SK-N-SH treated with all-trans-retinoic acid at 6 μM for 48 hours (cell line): ENCODE measurements around the gene DNASE1.

Source experiments
- ATAC-seq: fragments of 200-7000 bp; cut with Tn5 transposase; 3 replicates; pipeline ENCODE4 v1.9.1; 2020; ENCODE audit warnings: mild to moderate bottlenecking, moderate library complexity
- BACH2 ChIP-seq: fragments of 250-450 bp; sonication (Bioruptor Pico); IDR thresholded peaks from 2 replicates; pipeline ENCODE4 v1.9.0; 2021; ENCODE audit warnings: mild to moderate bottlenecking, borderline replicate concordance
- CSDC2 ChIP-seq: fragments of 250-450 bp; sonication (Bioruptor Pico); IDR thresholded peaks from 2 replicates; pipeline ENCODE4 v1.5.0; 2020; ENCODE audit warnings: mild to moderate bottlenecking, moderate library complexity
- GLIS3 ChIP-seq: fragments of 250-450 bp; sonication (Bioruptor Pico); IDR thresholded peaks from 2 replicates; pipeline ENCODE4 v1.5.0; 2020; ENCODE audit warnings: mild to moderate bottlenecking, moderate library complexity
- ISL1 ChIP-seq: fragments of 250-450 bp; sonication (Bioruptor Pico); IDR thresholded peaks from 2 replicates; pipeline ENCODE4 v2.1.2; 2022; ENCODE audit warnings: mild to moderate bottlenecking, moderate library complexity
- PPARA ChIP-seq: fragments of 250-450 bp; sonication (Bioruptor Pico); IDR thresholded peaks from 2 replicates; pipeline ENCODE4 v1.5.0; 2020; ENCODE audit warnings: mild to moderate bottlenecking, borderline replicate concordance
- RARB ChIP-seq: fragments of 250-450 bp; sonication (Bioruptor Pico); IDR thresholded peaks from 2 replicates; pipeline ENCODE4 v1.8.0; 2021; ENCODE audit warnings: mild to moderate bottlenecking, moderate library complexity
- SNAI2 ChIP-seq: fragments of 250-450 bp; sonication (Bioruptor Pico); IDR thresholded peaks from 2 replicates; pipeline ENCODE4 v1.5.0; 2020; ENCODE audit warnings: mild to moderate bottlenecking, moderate library complexity
- TCF4 ChIP-seq: fragments of 250-450 bp; sonication (Bioruptor Pico); IDR thresholded peaks from 2 replicates; pipeline ENCODE4 v1.8.0; 2021; ENCODE audit warnings: mild to moderate bottlenecking, moderate library complexity, borderline replicate concordance
- TOX ChIP-seq: fragments of 250-450 bp; sonication (Bioruptor Pico); IDR thresholded peaks from 2 replicates; pipeline ENCODE4 v1.8.0; 2021; ENCODE audit warnings: mild to moderate bottlenecking, moderate library complexity, borderline replicate concordance
- ZC3H10 ChIP-seq: fragments of 250-450 bp; sonication (Bioruptor Pico); IDR thresholded peaks from 2 replicates; pipeline ENCODE4 v1.5.1; 2021; ENCODE audit warnings: mild to moderate bottlenecking, moderate library complexity
- ZFP3 ChIP-seq: fragments of 250-450 bp; sonication (Bioruptor Pico); IDR thresholded peaks from 2 replicates; pipeline ENCODE4 v1.5.0; 2020; ENCODE audit warnings: mild to moderate bottlenecking, moderate library complexity
- ZFP30 ChIP-seq: fragments of 450-650 bp; formaldehyde crosslinking; IDR thresholded peaks from 2 replicates; pipeline ENCODE4 v1.5.0; 2022; ENCODE audit warnings: mild to moderate bottlenecking, moderate library complexity
- ZNF565 ChIP-seq: fragments of 450-650 bp; formaldehyde crosslinking; conservative IDR thresholded peaks from 2 replicates; pipeline ENCODE4 v1.5.0; 2020; ENCODE audit warnings: low read depth, mild to moderate bottlenecking, moderate library complexity
- ZNF8 ChIP-seq: fragments of 450-650 bp; formaldehyde crosslinking; IDR thresholded peaks from 2 replicates; pipeline ENCODE4 v1.5.0; 2020; ENCODE audit warnings: mild to moderate bottlenecking, moderate library complexity
- TF ChIP-seq, protein P1 (sequence below): fragments of 250-450 bp; sonication (Bioruptor Pico); IDR thresholded peaks from 2 replicates; pipeline ENCODE4 v1.5.1; 2020; ENCODE audit warnings: low read depth, mild to moderate bottlenecking, moderate library complexity
- TF ChIP-seq, protein P2 (sequence below): fragments of 250-450 bp; sonication (Bioruptor Pico); IDR thresholded peaks from 2 replicates; pipeline ENCODE4 v1.5.0; 2020; ENCODE audit warnings: mild to moderate bottlenecking, moderate library complexity
- TF ChIP-seq, protein P3 (sequence below): fragments of 250-450 bp; sonication (Bioruptor Pico); IDR thresholded peaks from 2 replicates; pipeline ENCODE4 v1.8.0; 2021; ENCODE audit warnings: low read depth, mild to moderate bottlenecking, moderate library complexity, borderline replicate concordance
- TF ChIP-seq, protein P4 (sequence below): fragments of 250-450 bp; sonication (Bioruptor Pico); IDR thresholded peaks from 2 replicates; pipeline ENCODE4 v1.5.1; 2021; ENCODE audit warnings: mild to moderate bottlenecking, moderate library complexity

DNASE1 gene

DNA sequence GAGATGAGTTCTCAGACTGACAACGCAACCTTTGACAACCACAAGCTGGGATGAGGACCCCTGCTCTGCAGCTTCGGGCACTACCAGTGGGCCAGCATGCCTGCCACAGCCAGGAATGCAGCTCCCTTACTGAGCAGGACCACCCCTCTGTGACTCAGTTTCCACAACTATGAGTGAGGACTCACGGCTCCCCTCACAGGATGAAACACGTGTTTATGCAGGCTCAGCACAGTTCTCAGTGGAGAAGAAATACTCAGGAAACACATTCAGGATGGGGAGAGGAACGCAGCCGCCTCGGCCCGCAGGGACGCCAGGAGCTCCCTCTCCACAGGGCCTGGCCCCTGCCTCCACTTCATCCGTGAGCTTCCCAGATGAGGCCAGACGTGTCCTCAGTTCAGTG lies 14.1 kb downstream of the DNASE1 start:
- TF ChIP-seq CSDC2 (no peak), TCF4 (CRISPR knock-in tag) (no peak), RARB (no peak), ZNF8 (no peak), BACH2 (CRISPR knock-in tag) (no peak), ZFP3 (no peak), ZNF565 (CRISPR knock-in tag) (no peak), SNAI2 (CRISPR knock-in tag) (no peak), PPARA (no peak), ISL1 (CRISPR knock-in tag) (no peak), TOX (no peak)
- TF ChIP-seq, protein P1, sequence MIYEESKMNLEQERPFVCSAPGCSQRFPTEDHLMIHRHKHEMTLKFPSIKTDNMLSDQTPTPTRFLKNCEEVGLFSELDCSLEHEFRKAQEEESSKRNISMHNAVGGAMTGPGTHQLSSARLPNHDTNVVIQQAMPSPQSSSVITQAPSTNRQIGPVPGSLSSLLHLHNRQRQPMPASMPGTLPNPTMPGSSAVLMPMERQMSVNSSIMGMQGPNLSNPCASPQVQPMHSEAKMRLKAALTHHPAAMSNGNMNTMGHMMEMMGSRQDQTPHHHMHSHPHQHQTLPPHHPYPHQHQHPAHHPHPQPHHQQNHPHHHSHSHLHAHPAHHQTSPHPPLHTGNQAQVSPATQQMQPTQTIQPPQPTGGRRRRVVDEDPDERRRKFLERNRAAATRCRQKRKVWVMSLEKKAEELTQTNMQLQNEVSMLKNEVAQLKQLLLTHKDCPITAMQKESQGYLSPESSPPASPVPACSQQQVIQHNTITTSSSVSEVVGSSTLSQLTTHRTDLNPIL (CRISPR knock-in tag), result no peak
- TF ChIP-seq, protein P2, sequence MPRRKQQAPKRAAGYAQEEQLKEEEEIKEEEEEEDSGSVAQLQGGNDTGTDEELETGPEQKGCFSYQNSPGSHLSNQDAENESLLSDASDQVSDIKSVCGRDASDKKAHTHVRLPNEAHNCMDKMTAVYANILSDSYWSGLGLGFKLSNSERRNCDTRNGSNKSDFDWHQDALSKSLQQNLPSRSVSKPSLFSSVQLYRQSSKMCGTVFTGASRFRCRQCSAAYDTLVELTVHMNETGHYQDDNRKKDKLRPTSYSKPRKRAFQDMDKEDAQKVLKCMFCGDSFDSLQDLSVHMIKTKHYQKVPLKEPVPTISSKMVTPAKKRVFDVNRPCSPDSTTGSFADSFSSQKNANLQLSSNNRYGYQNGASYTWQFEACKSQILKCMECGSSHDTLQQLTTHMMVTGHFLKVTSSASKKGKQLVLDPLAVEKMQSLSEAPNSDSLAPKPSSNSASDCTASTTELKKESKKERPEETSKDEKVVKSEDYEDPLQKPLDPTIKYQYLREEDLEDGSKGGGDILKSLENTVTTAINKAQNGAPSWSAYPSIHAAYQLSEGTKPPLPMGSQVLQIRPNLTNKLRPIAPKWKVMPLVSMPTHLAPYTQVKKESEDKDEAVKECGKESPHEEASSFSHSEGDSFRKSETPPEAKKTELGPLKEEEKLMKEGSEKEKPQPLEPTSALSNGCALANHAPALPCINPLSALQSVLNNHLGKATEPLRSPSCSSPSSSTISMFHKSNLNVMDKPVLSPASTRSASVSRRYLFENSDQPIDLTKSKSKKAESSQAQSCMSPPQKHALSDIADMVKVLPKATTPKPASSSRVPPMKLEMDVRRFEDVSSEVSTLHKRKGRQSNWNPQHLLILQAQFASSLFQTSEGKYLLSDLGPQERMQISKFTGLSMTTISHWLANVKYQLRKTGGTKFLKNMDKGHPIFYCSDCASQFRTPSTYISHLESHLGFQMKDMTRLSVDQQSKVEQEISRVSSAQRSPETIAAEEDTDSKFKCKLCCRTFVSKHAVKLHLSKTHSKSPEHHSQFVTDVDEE (CRISPR knock-in tag), result no peak
- TF ChIP-seq, protein P3, sequence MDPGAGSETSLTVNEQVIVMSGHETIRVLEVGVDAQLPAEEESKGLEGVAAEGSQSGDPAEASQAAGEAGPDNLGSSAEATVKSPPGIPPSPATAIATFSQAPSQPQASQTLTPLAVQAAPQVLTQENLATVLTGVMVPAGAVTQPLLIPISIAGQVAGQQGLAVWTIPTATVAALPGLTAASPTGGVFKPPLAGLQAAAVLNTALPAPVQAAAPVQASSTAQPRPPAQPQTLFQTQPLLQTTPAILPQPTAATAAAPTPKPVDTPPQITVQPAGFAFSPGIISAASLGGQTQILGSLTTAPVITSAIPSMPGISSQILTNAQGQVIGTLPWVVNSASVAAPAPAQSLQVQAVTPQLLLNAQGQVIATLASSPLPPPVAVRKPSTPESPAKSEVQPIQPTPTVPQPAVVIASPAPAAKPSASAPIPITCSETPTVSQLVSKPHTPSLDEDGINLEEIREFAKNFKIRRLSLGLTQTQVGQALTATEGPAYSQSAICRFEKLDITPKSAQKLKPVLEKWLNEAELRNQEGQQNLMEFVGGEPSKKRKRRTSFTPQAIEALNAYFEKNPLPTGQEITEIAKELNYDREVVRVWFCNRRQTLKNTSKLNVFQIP, result no peak
- TF ChIP-seq, protein P4, sequence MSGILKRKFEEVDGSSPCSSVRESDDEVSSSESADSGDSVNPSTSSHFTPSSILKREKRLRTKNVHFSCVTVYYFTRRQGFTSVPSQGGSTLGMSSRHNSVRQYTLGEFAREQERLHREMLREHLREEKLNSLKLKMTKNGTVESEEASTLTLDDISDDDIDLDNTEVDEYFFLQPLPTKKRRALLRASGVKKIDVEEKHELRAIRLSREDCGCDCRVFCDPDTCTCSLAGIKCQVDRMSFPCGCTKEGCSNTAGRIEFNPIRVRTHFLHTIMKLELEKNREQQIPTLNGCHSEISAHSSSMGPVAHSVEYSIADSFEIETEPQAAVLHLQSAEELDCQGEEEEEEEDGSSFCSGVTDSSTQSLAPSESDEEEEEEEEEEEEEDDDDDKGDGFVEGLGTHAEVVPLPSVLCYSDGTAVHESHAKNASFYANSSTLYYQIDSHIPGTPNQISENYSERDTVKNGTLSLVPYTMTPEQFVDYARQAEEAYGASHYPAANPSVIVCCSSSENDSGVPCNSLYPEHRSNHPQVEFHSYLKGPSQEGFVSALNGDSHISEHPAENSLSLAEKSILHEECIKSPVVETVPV (CRISPR knock-in tag), result no peak
- no peak for ATAC-seq

DNA sequence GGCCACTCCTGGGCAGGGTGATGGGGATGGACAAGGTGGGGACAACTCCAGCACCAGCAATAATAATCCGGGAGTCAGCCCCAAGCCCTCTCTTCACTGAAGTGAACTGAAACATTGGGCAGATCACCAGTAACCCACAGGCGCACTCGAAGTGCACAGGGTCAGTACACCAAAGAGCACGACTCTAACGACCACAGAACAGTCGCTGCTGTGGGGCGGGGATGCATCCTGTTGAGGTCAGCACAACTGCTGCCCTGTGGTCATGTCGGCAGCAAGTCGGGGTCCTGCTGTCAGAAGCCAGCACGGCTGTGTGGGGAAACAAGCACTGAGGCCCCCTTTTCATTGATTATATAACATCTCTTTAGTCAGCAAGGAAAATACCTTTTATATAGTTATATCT lies 14.6 kb downstream of the DNASE1 start:
- TF ChIP-seq ZFP3, result no peak
- no peak for TF ChIP-seq GLIS3
- TF ChIP-seq RARB, result no peak
- no peak for TF ChIP-seq ZFP30
- no peak for TF ChIP-seq TOX
- TF ChIP-seq, protein P4 (CRISPR knock-in tag), result no peak
- TF ChIP-seq TCF4 (CRISPR knock-in tag), result no peak
- no peak for TF ChIP-seq ZNF565 (CRISPR knock-in tag)
- TF ChIP-seq BACH2 (CRISPR knock-in tag), result no peak
- TF ChIP-seq PPARA, result no peak
- TF ChIP-seq, protein P1 (CRISPR knock-in tag), result no peak
- no peak for TF ChIP-seq ZC3H10 (CRISPR knock-in tag)
- TF ChIP-seq, protein P2 (CRISPR knock-in tag), result no peak
- ATAC-seq, result no peak
